ENCODE results near the gene PHF13.

Gene PHF13

GRCh38 chr1:6667139-6667538, 53.6 kb downstream of the PHF13 start:
- DNase-seq = no peak

- DNase-seq = no peak
Measured at GRCh38 chr1:6668503-6668902, 55.0 kb downstream of the PHF13 start.

- DNase-seq = no peak
Measured at GRCh38 chr1:6672558-6672957, 59.0 kb downstream of the PHF13 start.
